Measurements from ENCODE around the gene ANKRD44.

DNA sequence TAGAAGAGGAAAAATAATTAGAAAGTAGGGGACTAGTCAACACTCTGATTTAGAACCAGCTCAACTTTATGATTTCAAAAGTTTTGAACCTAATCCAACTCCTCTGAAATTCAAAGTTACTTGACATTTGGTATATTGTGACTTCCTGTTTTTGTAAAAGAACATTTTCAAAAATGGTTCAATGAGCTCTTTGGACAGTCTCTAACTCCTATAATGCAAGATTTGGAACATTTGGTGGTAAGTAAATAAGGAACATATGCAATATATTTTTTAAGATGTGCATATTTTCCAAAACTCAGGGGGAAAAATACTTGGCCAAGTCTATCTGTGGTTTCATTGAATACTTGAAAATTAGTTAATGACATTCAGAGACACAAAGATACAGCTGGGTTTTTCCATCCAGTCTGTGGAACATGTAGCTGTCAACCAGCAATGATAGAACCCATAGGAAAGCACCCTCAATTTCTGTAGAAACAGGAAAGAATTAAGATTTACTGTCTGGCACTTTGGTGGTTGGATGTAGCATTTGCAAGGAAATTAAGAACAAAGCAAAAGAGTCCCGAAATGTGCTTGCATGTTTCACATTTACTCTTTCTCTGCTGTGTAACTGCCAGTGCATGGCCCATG is 17.0 kb upstream of the ANKRD44 start:
- no peak for TF ChIP-seq POLR2A (IDR thresholded peaks at IDR 0.05)
- TF ChIP-seq CTCF (IDR thresholded peaks at IDR 0.05): no peak

Data from gastroesophageal sphincter (tissue), 3 donors.